ENCODE measurements around the gene FSD2. TPM values are rescaled to one million over a fixed set of nuclear protein-coding genes. Genes with fewer than 3 reads are reported as not detected.
A peak's percentile ranks its signal among the peaks of the same experiment; 100 is the strongest.

FSD2 gene
- total and polyA plus RNA-seq, 2 donors (not counting 1 experiment from before 2014, with no cell fraction given): not detected

- intact Hi-C loops (cut with micrococcal nuclease): no loop called here
- 97% methylated on average over 26 of the region's 26 CpGs for WGBS (ENCODE audit: insufficient coverage)
Observed at GRCh38 chr15:82710926-82711490, 94.9 kb downstream of the FSD2 start.

GRCh38 chr15:82710208-82710555, 95.7 kb downstream of the FSD2 start:
- ATAC-seq (ENCODE audit: low read depth) (no peak), DNase-seq (no peak)
- H3K9me3 Mint-ChIP-seq (ENCODE audit: insufficient read depth): no peaks in the 10 kb centered on the region
- Histone ChIP-seq H3K27ac (ENCODE audit: low read length in 2 of 2) (no peak overlapping the region), H2AFZ (ENCODE audit: insufficient read depth, low read depth, low read length, poor library complexity, severe bottlenecking) (peak overlapping the region; percentile 88), H3K27me3 (replicated peaks in 1 of 4; ENCODE audit: control extremely low read depth in 1 of 4, control insufficient read depth in 3 of 4, insufficient read depth in 4 of 4, low read length in 3 of 4) (peaks cover 0 to 45% (median 5%) of the 10 kb centered on the region in 4 experiments), H3K4me1 (ENCODE audit: control insufficient read depth in 2 of 2, insufficient read depth in 2 of 2, low read length in 2 of 2) (peaks cover 0 to 12% of the 10 kb centered on the region in 2 donors), H3K4me2 (replicated peaks; ENCODE audit: low read depth, low read length, poor library complexity, severe bottlenecking) (peak overlapping the region; percentile 100), H3K9ac (ENCODE audit: low read length) (peak overlapping the region; percentile 72), H4K20me1 (ENCODE audit: control insufficient read depth, insufficient read depth, low read length, poor library complexity, severe bottlenecking) (no peaks in the 10 kb centered on the region), H3K79me2 (ENCODE audit: control insufficient read depth, insufficient read depth, low read length) (no peaks in the 10 kb centered on the region), H3K4me3 (ENCODE audit: control extremely low read depth in 1 of 5, extremely low read depth in 1 of 5, insufficient read depth in 1 of 5, low read depth in 2 of 5, low read length in 4 of 5) (peak overlapping the region in 4 of 5 experiments; percentile 38 to 72 (median 60)), H3K9me3 (ENCODE audit: control extremely low read depth in 1 of 3, control insufficient read depth in 2 of 3, insufficient read depth in 1 of 3, low read length in 2 of 3) (peaks cover 0 to 25% (median 0%) of the 10 kb centered on the region in 3 donors), H3K36me3 (replicated peaks in 1 of 2; ENCODE audit: control extremely low read depth in 1 of 2, control insufficient read depth in 1 of 2, extremely low read depth in 1 of 2, insufficient read depth in 2 of 2, low read length in 1 of 2) (no peaks in the 10 kb centered on the region)
- POLR2A ChIA-PET: no interaction called here
- intact Hi-C loops (cut with micrococcal nuclease): no loop called here
- peaks cover 33% of the 10 kb centered on the region for H3K27me3 Mint-ChIP-seq
- CTCF ChIA-PET: no interaction called here
- H3K4me1 Mint-ChIP-seq: peaks cover 2% of the 10 kb centered on the region
- H3K4me3 Mint-ChIP-seq: peak overlapping the region; percentile 70
- TF ChIP-seq EZH2 (IDR thresholded peaks at IDR 0.05; ENCODE audit: borderline replicate concordance, insufficient read depth, low read depth, low read length, poor library complexity, severe bottlenecking) (no peak), CTCF (IDR thresholded peaks at IDR 0.05) (no peak)
- H3K27ac Mint-ChIP-seq: no peak overlapping the region
- WGBS (ENCODE audit: insufficient coverage): 22% methylated on average over 11 of the region's 14 CpGs

More at GRCh38 chr15:82710926-82711490, 94.9 kb downstream of the FSD2 start:
- no peak overlapping the region for H3K4me2 ChIP-seq (replicated peaks; ENCODE audit: low read depth, low read length, poor library complexity, severe bottlenecking)
- no peak overlapping the region for H2AFZ ChIP-seq (ENCODE audit: insufficient read depth, low read depth, low read length, poor library complexity, severe bottlenecking)
- H3K4me3 Mint-ChIP-seq: no peak overlapping the region
- peaks cover 2% of the 10 kb centered on the region for H3K4me1 Mint-ChIP-seq
- peaks cover 0 to 25% (median 0%) of the 10 kb centered on the region in 3 donors for H3K9me3 ChIP-seq (ENCODE audit: control extremely low read depth in 1 of 3, control insufficient read depth in 2 of 3, insufficient read depth in 1 of 3, low read length in 2 of 3)
- no peaks in the 10 kb centered on the region for H4K20me1 ChIP-seq (ENCODE audit: control insufficient read depth, insufficient read depth, low read length, poor library complexity, severe bottlenecking)
- CTCF ChIA-PET: no interaction called here
- no peak for ATAC-seq (ENCODE audit: low read depth)
- no peak overlapping the region for H3K27ac ChIP-seq (ENCODE audit: low read length in 2 of 2)
- H3K4me1 ChIP-seq (ENCODE audit: control insufficient read depth in 2 of 2, insufficient read depth in 2 of 2, low read length in 2 of 2): peaks cover 0 to 12% of the 10 kb centered on the region in 2 donors
- H3K27me3 Mint-ChIP-seq: peaks cover 37% of the 10 kb centered on the region
- H3K79me2 ChIP-seq (ENCODE audit: control insufficient read depth, insufficient read depth, low read length): no peaks in the 10 kb centered on the region
- H3K27ac Mint-ChIP-seq: no peak overlapping the region
- peaks cover 0 to 45% (median 5%) of the 10 kb centered on the region in 4 experiments for H3K27me3 ChIP-seq (replicated peaks in 1 of 4; ENCODE audit: control extremely low read depth in 1 of 4, control insufficient read depth in 3 of 4, insufficient read depth in 4 of 4, low read length in 3 of 4)
- no peak overlapping the region for H3K9ac ChIP-seq (ENCODE audit: low read length)
- no peaks in the 10 kb centered on the region for H3K36me3 ChIP-seq (replicated peaks in 1 of 2; ENCODE audit: control extremely low read depth in 1 of 2, control insufficient read depth in 1 of 2, extremely low read depth in 1 of 2, insufficient read depth in 2 of 2, low read length in 1 of 2)
- no peak overlapping the region for H3K4me3 ChIP-seq (ENCODE audit: control extremely low read depth in 1 of 5, extremely low read depth in 1 of 5, insufficient read depth in 1 of 5, low read depth in 2 of 5, low read length in 4 of 5)
- H3K9me3 Mint-ChIP-seq (ENCODE audit: insufficient read depth): no peaks in the 10 kb centered on the region
- POLR2A ChIA-PET: no interaction called here
- TF ChIP-seq CTCF (IDR thresholded peaks at IDR 0.05) (no peak), EZH2 (IDR thresholded peaks at IDR 0.05; ENCODE audit: borderline replicate concordance, insufficient read depth, low read depth, low read length, poor library complexity, severe bottlenecking) (no peak)
- DNase-seq: no peak

Data from B cell (primary cell).